IPS-NIHi11 (cell line): Measurements from ENCODE around the gene RING1.

ENCODE experiments used
- DNase-seq: peaks from one replicate; pipeline ENCODE4 v3.0.0; 2012; ENCODE audit warnings: mixed read lengths, low spot score

Gene RING1

DNA sequence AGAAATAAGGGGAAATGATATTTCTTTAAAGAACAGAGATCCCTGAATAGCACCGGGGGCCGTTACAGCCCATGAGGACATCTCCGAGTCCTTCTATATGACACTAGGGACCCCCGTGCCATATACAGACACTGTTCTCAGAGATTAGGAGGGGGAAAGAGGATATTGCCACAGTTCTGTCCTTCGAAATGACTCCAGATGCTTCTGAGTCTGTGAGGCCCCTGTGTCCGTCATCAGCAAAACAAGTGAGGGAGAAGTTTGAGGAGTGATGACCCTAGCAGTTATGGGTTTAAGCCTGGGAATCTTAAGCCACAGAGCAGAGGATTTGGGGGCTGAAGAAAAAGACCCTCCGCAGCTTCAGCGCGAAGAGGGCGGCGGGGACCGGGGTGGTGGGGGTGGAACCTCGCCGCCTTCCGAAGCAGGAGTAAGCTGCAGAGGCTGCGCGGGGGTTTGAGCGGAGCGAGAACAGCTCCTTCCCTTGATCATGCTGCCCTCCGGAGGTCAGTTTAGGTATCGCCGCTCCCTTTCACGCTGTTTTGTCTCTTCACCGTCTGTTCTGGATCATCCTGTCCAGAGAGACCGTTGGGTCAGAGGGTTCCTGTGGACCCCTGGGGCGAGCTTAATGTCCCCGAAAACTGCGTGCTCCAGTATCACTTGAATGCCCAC is 39.8 kb downstream of the RING1 start:
- DNase-seq: peak; percentile 78

- DNase-seq: no peak
These were observed 40.3 kb downstream of the RING1 start for GRCh38 chr6:33248643-33248931.

GRCh38 chr6:33248932-33249731 is 40.8 kb downstream of the RING1 start:
- peak; percentile 89 for DNase-seq

GRCh38 chr6:33249732-33250630 is 41.7 kb downstream of the RING1 start:
- DNase-seq: peak; percentile 11

DNA sequence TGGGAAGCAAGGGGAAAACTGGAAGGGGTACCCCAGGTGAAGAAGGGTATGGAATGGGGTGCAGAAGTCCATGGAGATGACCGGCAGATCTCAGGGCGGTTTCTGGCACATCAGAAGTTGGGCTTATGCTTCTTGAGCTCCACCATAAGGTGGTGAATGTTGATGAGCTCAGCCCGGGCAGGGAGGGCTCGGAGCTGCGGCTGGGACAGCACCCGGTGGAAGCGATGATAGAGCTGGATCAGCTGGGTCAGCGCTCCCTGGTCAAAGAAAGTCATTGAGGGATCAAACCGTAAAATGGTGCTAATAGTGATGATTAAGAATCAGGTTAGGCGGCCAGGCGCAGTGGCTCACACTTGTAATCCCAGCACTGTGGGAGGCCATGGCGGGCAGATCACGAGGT is 42.4 kb downstream of the RING1 start:
- DNase-seq: no peak

- no peak for DNase-seq
These were observed 43.2 kb downstream of the RING1 start for GRCh38 chr6:33251395-33252012.

DNA sequence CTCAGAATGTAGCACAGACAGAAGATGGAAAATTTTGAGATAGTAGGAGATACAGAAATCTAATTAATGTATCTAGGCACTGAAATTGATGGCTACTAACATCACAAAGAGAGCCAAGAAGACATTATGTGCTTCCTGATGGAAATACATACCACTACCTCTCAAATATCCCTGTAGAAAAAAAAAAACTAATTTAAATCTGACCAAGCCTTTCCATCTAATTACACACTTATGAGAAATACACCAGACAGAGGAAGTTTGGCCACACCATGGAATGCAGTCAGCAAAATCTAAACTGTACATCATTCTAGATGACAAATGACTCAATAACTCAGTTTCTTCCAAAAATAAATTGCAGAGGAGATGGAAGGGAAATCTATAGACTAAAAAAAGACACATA is 44.5 kb downstream of the RING1 start:
- no peak for DNase-seq

- no peak for DNase-seq
These were observed 46.3 kb downstream of the RING1 start for GRCh38 chr6:33254591-33254990.

DNA sequence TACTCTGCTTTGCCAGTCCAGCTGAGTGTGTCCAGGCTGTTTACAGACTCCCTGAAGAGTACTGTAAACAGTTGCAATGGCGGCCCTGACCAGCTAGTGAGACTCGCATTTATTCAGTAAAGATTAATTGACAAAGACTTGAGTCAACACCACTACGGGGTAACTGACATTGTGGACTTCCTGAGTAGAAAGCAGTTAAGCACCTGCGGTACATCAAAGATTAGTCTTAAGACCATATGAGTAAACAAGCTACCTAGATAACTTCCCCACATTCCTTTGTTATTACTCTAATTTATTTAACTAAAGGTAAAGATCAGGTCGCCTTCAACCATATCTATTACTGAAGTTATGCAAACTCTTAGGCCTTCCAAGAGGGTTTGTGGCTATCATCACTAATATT is 50.7 kb downstream of the RING1 start:
- no peak for DNase-seq
